ENCODE data around the gene SLC25A14.

DNA sequence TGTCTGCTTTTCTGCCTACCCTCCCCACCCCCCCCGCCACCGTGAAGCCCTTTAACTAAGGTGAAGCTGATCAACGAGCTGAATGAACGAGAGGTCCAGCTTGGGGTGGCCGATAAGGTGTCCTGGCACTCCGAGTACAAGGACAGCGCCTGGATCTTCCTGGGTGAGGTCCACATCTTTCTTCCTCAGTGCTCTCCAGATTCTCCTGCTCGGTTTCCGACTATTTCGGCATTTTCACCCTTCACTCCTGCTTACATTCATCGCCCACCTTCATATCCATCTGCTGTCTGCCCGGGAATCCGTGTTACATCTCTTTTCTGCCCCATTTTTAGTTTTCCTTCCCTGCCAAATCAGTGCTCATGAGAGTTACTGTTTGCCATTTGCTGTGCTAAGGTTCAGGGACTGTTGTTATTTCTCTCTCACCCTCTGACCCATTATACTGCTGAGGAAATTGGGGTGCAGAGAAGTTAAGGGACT is 62.5 kb downstream of the SLC25A14 start:
- TF ChIP-seq, protein P1, sequence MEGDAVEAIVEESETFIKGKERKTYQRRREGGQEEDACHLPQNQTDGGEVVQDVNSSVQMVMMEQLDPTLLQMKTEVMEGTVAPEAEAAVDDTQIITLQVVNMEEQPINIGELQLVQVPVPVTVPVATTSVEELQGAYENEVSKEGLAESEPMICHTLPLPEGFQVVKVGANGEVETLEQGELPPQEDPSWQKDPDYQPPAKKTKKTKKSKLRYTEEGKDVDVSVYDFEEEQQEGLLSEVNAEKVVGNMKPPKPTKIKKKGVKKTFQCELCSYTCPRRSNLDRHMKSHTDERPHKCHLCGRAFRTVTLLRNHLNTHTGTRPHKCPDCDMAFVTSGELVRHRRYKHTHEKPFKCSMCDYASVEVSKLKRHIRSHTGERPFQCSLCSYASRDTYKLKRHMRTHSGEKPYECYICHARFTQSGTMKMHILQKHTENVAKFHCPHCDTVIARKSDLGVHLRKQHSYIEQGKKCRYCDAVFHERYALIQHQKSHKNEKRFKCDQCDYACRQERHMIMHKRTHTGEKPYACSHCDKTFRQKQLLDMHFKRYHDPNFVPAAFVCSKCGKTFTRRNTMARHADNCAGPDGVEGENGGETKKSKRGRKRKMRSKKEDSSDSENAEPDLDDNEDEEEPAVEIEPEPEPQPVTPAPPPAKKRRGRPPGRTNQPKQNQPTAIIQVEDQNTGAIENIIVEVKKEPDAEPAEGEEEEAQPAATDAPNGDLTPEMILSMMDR (IDR thresholded peaks at IDR 0.05), result no peak
- TF ChIP-seq POLR2AphosphoS5 (IDR thresholded peaks at IDR 0.05), result no peak

Data from stomach (tissue), 4 donors.